GM12865 (cell line): Measurements from ENCODE around the gene RBM20.

Source experiments
- DNase-seq: peaks from one replicate; pipeline ENCODE4 v3.0.0; 2010; ENCODE audit warnings: low read depth
- H3K4me3 ChIP-seq: 2 replicates; pipeline ENCODE4 v1.5.1; 2011; ENCODE audit warnings: mild to moderate bottlenecking, low read depth, low read length, control low read depth
- TF ChIP-seq, protein P1 (sequence below): IDR thresholded peaks from 2 replicates; pipeline ENCODE4 v1.5.1; 2011; ENCODE audit warnings: low read length, control low read depth, low read depth, inconsistent platforms; ENCODE audit not compliant: insufficient read depth; ENCODE audit errors: missing control alignments

Gene RBM20

DNA sequence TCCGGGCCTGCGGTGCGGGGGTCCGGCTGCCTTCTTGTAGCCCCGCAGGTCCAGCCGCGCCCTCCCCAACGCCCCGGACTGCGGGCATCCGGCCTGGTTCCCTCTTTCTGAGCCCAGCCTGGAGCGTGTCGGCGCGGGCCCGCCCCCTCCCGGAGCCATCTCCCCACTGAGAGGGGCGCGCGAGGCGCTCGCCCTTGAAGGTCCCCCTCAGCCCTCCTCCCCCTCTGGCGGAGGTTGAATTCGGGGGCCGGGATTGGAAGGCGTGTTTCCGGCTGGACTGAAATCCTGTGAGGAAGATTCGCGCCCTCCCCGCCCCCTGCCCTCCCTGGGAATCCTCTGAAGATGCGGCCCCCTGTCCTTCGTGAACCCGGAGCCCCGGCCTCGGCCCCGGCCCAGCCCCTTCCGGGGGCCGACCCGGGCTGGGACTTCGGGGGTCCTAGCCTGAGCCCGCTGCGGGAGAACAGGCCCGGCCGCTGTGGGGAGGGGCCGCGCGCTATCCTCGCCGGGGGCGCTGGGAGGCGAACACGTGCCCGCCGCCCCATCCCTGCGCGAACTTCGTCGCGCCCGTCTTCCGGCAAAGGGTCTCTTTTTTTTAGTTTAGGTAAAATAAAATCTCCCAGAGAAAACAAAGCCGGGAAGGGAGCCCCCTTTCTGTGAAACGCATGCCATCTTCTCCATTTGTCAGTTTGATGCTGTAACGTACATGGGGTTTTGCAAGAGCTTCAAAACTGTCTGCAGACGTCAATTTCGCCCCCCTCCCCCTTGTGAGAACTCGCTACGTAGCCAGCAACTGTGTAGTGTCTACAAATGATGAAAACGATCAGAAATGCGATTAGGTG is 228.2 kb downstream of the RBM20 start:
- peak; percentile 88 for DNase-seq
- TF ChIP-seq, protein P1, sequence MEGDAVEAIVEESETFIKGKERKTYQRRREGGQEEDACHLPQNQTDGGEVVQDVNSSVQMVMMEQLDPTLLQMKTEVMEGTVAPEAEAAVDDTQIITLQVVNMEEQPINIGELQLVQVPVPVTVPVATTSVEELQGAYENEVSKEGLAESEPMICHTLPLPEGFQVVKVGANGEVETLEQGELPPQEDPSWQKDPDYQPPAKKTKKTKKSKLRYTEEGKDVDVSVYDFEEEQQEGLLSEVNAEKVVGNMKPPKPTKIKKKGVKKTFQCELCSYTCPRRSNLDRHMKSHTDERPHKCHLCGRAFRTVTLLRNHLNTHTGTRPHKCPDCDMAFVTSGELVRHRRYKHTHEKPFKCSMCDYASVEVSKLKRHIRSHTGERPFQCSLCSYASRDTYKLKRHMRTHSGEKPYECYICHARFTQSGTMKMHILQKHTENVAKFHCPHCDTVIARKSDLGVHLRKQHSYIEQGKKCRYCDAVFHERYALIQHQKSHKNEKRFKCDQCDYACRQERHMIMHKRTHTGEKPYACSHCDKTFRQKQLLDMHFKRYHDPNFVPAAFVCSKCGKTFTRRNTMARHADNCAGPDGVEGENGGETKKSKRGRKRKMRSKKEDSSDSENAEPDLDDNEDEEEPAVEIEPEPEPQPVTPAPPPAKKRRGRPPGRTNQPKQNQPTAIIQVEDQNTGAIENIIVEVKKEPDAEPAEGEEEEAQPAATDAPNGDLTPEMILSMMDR: peak; percentile 3
- H3K4me3 ChIP-seq: peak overlapping the region; percentile 95

DNA sequence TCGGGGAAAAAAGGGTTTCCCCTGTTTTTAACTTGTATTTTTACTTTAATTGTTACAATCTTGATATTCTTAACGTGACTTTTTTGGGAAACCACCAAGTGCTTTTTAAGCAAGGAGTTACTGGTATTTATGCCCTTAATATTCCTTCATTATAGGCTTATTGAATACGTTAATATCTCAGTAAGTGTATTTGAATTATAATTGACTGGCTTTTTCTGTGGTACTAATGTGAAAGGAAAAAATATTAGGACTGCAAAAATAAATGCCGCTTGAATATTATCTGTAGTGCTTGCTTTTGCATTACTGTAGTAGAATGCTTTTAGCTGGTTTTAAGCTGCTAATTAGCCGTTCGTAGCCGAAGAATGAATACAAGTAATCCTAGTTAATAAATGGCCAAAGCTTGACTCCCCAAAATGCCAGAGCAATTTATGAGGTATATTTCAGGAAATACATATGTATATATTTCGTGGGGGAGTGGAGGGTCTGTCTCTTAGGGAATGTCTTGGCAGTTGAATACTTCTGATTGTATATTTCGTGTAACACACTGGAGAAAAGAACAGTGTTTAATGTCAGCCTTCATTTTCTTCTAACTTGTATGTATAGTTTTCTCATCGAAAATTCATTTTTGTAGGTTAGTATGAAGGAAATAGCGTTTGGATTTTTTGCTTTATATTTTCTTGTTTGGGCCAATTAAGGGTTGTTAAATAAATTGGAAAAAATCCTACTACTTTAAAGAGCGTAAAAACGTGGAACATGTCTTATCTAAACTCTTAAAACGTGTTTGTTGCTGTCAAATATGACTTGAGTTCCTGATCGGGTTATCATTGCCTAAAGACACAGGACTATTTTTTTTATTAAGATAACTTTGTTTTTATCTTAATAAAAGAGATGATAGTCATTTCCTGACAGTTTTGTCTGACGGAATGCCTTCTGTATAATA is 229.1 kb downstream of the RBM20 start:
- peak overlapping the region; percentile 95 for H3K4me3 ChIP-seq
- TF ChIP-seq, protein P1: no peak
- DNase-seq: no peak

DNA sequence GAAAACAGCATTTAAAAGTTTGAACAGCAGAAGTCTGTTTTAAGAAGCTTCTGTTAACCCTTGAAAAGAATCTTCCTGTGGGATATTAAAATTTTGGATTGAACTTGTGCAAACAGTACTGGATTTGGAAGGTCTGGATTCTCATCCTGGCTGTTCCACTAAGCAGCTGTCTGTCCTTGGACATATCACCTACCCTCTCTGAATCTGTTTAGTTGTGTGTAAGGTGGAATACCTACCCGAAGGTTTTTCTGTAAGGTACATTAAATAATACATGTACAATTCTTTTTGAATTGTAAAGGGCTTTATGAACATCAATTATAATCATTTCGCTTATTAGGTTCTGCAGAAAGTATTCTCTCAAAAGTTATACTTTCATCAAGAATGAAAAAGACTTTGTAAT is 229.8 kb downstream of the RBM20 start:
- TF ChIP-seq, protein P1: no peak
- peak overlapping the region; percentile 95 for H3K4me3 ChIP-seq
- no peak for DNase-seq

DNA sequence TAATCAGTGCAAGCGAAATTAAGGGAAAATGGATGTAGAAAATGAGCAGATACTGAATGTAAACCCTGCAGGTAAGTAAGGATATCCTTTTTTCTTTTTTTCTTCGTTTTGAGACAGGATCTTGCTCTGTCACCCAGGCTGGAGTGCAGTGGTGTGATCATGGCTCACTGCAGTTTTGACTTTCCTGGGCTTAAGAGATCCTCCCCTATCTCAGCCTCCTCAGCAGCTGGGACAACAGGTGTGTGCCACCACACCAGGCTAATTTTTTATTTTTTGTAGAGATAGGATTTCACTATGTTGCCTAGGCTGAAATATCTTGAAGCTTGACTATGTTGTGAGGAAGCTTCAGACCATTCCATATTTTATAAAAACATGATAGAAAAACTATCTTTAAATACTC is 231.9 kb downstream of the RBM20 start:
- DNase-seq: peak; percentile 15
- TF ChIP-seq, protein P1: no peak
- H3K4me3 ChIP-seq: no peak overlapping the region

DNA sequence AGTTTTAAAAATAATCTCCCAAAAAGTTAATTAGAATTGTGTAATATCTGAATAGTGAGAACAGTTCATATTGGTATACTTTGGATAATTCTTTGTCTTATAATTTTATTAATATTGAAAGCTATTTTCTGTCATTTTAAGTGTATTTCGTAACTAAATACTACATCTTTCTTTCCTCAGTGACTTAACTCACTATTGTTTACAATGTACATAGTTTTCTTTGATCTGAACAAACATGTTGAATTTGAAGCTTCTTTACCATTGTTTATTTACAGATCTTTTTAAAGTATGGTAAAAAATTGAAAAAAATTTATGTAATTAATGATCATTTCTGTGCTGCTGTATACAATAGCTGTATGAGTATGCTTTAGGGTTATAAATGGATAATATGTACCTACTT is 232.7 kb downstream of the RBM20 start:
- no peak overlapping the region for H3K4me3 ChIP-seq
- no peak for DNase-seq
- TF ChIP-seq, protein P1: no peak

DNA sequence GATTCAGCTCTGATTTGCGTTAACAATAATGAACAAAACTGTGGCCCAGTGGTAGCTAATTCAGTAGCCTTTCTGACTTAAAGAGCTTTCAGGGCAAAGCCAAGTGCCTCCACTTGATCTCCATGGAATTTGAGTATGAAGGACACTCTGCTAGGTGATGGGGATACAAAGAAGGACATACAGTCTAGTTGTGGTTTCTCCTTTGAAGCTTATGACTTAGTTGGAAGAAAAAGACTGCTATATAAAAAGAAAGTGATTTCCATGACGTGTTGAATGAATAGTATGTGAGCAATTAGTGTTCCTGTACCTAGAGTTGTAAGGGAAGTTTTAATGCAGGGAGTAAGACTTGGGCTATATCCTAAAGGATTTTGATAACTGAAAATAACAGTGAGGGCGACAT is 235.9 kb downstream of the RBM20 start:
- no peak overlapping the region for H3K4me3 ChIP-seq

More for the DNA sequence above, 235.9 kb downstream of the RBM20 start:
- TF ChIP-seq, protein P1: no peak
- DNase-seq: no peak
